MCF 10A (cell line): ENCODE data around the gene KLHL9. TPM values are rescaled to one million over a fixed set of nuclear protein-coding genes. Genes with fewer than 3 reads are reported as not detected.

Experiments used
- BruUV-seq: library from RNA; stranded (reverse); fragments of 400-500 nt; replicated peaks from 2 replicates; lab custom pipeline; 2021; lab: Mats Ljungman, UMichigan
- CTCF ChIA-PET: fragments of 300-600 bp; sonication (Branson Sonifier 250); formaldehyde crosslinking; extraction: SDS; loops from one replicate; lab custom pipeline; 2021; ENCODE audit warnings: antibody characterized with exemption, inconsistent platforms; lab: Yijun Ruan, JAX
- POLR2A ChIA-PET: fragments of 300-600, 350-650 bp; sonication (Branson Sonifier 250); formaldehyde crosslinking; extraction: SDS; loops from one replicate; lab custom pipeline; 2020; ENCODE audit warnings: antibody characterized with exemption, inconsistent platforms; lab: Yijun Ruan, JAX
- DNase-seq: peaks from one replicate; pipeline ENCODE4 v3.0.0-alpha.2; 2018; ENCODE audit not compliant: unreplicated experiment
- H3K27ac Mint-ChIP-seq: one replicate; pipeline ENCODE4 v1.8.0; 2022; ENCODE audit warnings: mild to moderate bottlenecking, low read depth, mixed read lengths; ENCODE audit not compliant: unreplicated experiment
- H3K27me3 Mint-ChIP-seq: one replicate; pipeline ENCODE4 v1.8.0; 2022; ENCODE audit warnings: mixed read lengths; ENCODE audit not compliant: insufficient read depth, unreplicated experiment
- H3K36me3 Mint-ChIP-seq: one replicate; pipeline ENCODE4 v1.8.0; 2022; ENCODE audit warnings: mild to moderate bottlenecking, moderate library complexity, mixed read lengths; ENCODE audit not compliant: insufficient read depth, unreplicated experiment
- H3K4me1 Mint-ChIP-seq: one replicate; pipeline ENCODE4 v1.8.0; 2022; ENCODE audit warnings: mixed read lengths; ENCODE audit not compliant: insufficient read depth, unreplicated experiment
- H3K4me3 Mint-ChIP-seq: one replicate; pipeline ENCODE4 v1.8.0; 2022; ENCODE audit warnings: mild to moderate bottlenecking, moderate library complexity, mixed read lengths; ENCODE audit not compliant: unreplicated experiment
- H3K9me3 Mint-ChIP-seq: one replicate; pipeline ENCODE4 v1.8.0; 2022; ENCODE audit warnings: mixed read lengths; ENCODE audit not compliant: unreplicated experiment
- CTCF ChIP-seq: fragments of 200-600 bp; IDR thresholded peaks from one replicate; pipeline ENCODE4 v1.8.0; 2022; ENCODE audit warnings: antibody characterized with exemption, mild to moderate bottlenecking; ENCODE audit not compliant: unreplicated experiment
- intact Hi-C: fragments of 100-400 bp; cut with micrococcal nuclease; formaldehyde crosslinking; loops from 2 replicates; pipeline ENCODE4 v1.14.1; 2022
- total RNA-seq: library from RNA; stranded (reverse); gene quantifications from 2 replicates; pipeline ENCODE4 v1.2.3, GENCODE V29; 2022

Gene KLHL9
- total RNA-seq, 1 experiment from 2014 or later = 9.8 TPM

GRCh38 chr9:21317956-21318923 is 17.0 kb downstream of the KLHL9 start:
- no peaks in the 10 kb centered on the region for H3K4me1 Mint-ChIP-seq
- no TSS peak for BruUV-seq
- intact Hi-C loops = no loop called here
- peak; percentile 35 for TF ChIP-seq CTCF
- H3K36me3 Mint-ChIP-seq = peaks cover 8% of the 10 kb centered on the region
- no peaks in the 10 kb centered on the region for H3K9me3 Mint-ChIP-seq
- peak; percentile 27 for DNase-seq
- H3K27ac Mint-ChIP-seq = no peak overlapping the region
- ChIA-PET POLR2A (interaction anchor here (0.8 to 1.5 kb wide), 2 partner anchors 65 to 192 kb away, joined by 3 read pairs; no protein-coding TSS in a partner anchor), CTCF (interaction anchor here (0.6 to 3.9 kb wide), 17 partner anchors 11 to 1130 kb away, joined by 3 to 25 read pairs (median 3); no protein-coding TSS in a partner anchor)
- H3K27me3 Mint-ChIP-seq = peaks cover 31% of the 10 kb centered on the region
- no peak overlapping the region for H3K4me3 Mint-ChIP-seq

- intact Hi-C loops = no loop called here
- POLR2A ChIA-PET = interaction anchor here (1.5 kb wide), 1 partner anchor 64 kb away, joined by 3 read pairs; no protein-coding TSS in a partner anchor
- Mint-ChIP-seq H3K36me3 (no peaks in the 10 kb centered on the region), H3K4me3 (no peak overlapping the region), H3K9me3 (no peaks in the 10 kb centered on the region), H3K27ac (no peak overlapping the region), H3K27me3 (peaks cover 32% of the 10 kb centered on the region), H3K4me1 (no peaks in the 10 kb centered on the region)
- no TSS peak for BruUV-seq
- TF ChIP-seq CTCF = no peak
- CTCF ChIA-PET = interaction anchor here (0.7 to 3.9 kb wide), 6 partner anchors 9 to 1136 kb away, joined by 3 to 25 read pairs (median 3); no protein-coding TSS in a partner anchor
- DNase-seq = no peak
Observed at GRCh38 chr9:21316860-21317259, 18.3 kb downstream of the KLHL9 start.

- BruUV-seq = no TSS peak
Observed at GRCh38 chr9:21316032-21316842, 19.0 kb downstream of the KLHL9 start.

More at GRCh38 chr9:21316032-21316842, 19.0 kb downstream of the KLHL9 start:
- no peaks in the 10 kb centered on the region for H3K36me3 Mint-ChIP-seq
- H3K4me1 Mint-ChIP-seq = no peaks in the 10 kb centered on the region
- ChIA-PET CTCF (interaction anchor here (0.7 to 3.9 kb wide), 4 partner anchors 8 to 1136 kb away, joined by 3 to 25 read pairs (median 3); no protein-coding TSS in a partner anchor), POLR2A (no interaction called here)
- H3K27ac Mint-ChIP-seq = no peak overlapping the region
- TF ChIP-seq CTCF = no peak
- H3K4me3 Mint-ChIP-seq = no peak overlapping the region
- DNase-seq = no peak
- no peaks in the 10 kb centered on the region for H3K9me3 Mint-ChIP-seq
- H3K27me3 Mint-ChIP-seq = peaks cover 32% of the 10 kb centered on the region
- intact Hi-C loops = no loop called here
